OCI-LY1 (cell line): Measurements from ENCODE around the gene TROAP.

Experiments
- H2AFZ ChIP-seq: fragments of 200-600 bp; sonication (generic), shearing (Covaris generic); 2 replicates; pipeline ENCODE4 v1.6.0; 2014; ENCODE audit warnings: antibody characterized with exemption, mild to moderate bottlenecking, low read length
- H3F3A ChIP-seq: fragments of 200-600 bp; sonication (generic), shearing (Covaris generic); 2 replicates; pipeline ENCODE4 v1.6.0; 2014; ENCODE audit warnings: mild to moderate bottlenecking, antibody characterized with exemption, low read length, moderate library complexity; ENCODE audit not compliant: insufficient read depth
- H3K27ac ChIP-seq: fragments of 200-600 bp; sonication (generic); 2 replicates; pipeline ENCODE4 v1.5.1; 2014; ENCODE audit warnings: low read length, mixed run types, mild to moderate bottlenecking, low read depth; ENCODE audit not compliant: poor library complexity, severe bottlenecking
- H3K27me3 ChIP-seq: fragments of 200-600 bp; sonication (generic); 2 replicates; pipeline ENCODE4 v1.6.0; 2014; ENCODE audit warnings: antibody characterized with exemption, mild to moderate bottlenecking, low read length, moderate library complexity; ENCODE audit not compliant: insufficient read depth
- H3K36me3 ChIP-seq: fragments of 200-600 bp; sonication (generic); 2 replicates; pipeline ENCODE4 v1.6.1; 2014; ENCODE audit warnings: mild to moderate bottlenecking, antibody characterized with exemption, low read length, moderate library complexity, mixed read lengths; ENCODE audit not compliant: insufficient read depth
- H3K4me1 ChIP-seq: fragments of 200-600 bp; sonication (generic); 2 replicates; pipeline ENCODE4 v1.5.1; 2014; ENCODE audit warnings: mild to moderate bottlenecking, low read length, moderate library complexity; ENCODE audit not compliant: insufficient read depth, severe bottlenecking
- H3K4me2 ChIP-seq: fragments of 200-600 bp; sonication (generic), shearing (Covaris generic); 2 replicates; pipeline ENCODE4 v1.6.1; 2014; ENCODE audit warnings: low read length
- H3K4me3 ChIP-seq: fragments of 200-600 bp; sonication (generic); 2 replicates; pipeline ENCODE4 v1.5.1; 2014; ENCODE audit warnings: low read length, low read depth, mild to moderate bottlenecking, mixed read lengths; ENCODE audit not compliant: poor library complexity, severe bottlenecking
- H3K79me2 ChIP-seq: fragments of 200-600 bp; shearing (Covaris generic); 2 replicates; pipeline ENCODE4 v1.6.1; 2016; ENCODE audit warnings: mixed run types, low read length, mixed read lengths; ENCODE audit not compliant: insufficient read depth
- H3K9ac ChIP-seq: fragments of 200-600 bp; sonication (generic), shearing (Covaris generic); 2 replicates; pipeline ENCODE4 v1.6.1; 2014; ENCODE audit warnings: mild to moderate bottlenecking, low read length, mixed read lengths
- H3K9me2 ChIP-seq: fragments of 200-600 bp; sonication (generic), shearing (Covaris generic); 2 replicates; pipeline ENCODE4 v1.6.1; 2014; ENCODE audit warnings: low read depth, mild to moderate bottlenecking, low read length, mixed read lengths
- H3K9me3 ChIP-seq: fragments of 200-600 bp; shearing (Covaris generic); 2 replicates; pipeline ENCODE4 v1.6.1; 2014; ENCODE audit warnings: low read length, mixed read lengths
- H4K20me1 ChIP-seq: fragments of 200-600 bp; sonication (generic), shearing (Covaris generic); 2 replicates; pipeline ENCODE4 v1.6.0; 2016; ENCODE audit warnings: mild to moderate bottlenecking, low read length; ENCODE audit not compliant: insufficient read depth
- CTCF ChIP-seq: fragments of 200-600 bp; sonication (generic), shearing (Covaris generic); IDR thresholded peaks from 2 replicates; pipeline ENCODE4 v1.5.1; 2017; ENCODE audit warnings: mild to moderate bottlenecking, antibody characterized with exemption, low read length, moderate library complexity, mixed read lengths
- EZH2 ChIP-seq: fragments of 200-600 bp; sonication (generic), shearing (Covaris generic); IDR thresholded peaks from 2 replicates; pipeline ENCODE4 v1.8.0; 2017; ENCODE audit warnings: borderline replicate concordance, mixed run types, mild to moderate bottlenecking, antibody characterized with exemption, low read length, moderate library complexity, mixed read lengths

The TROAP gene

GRCh38 chr12:49327887-49328286 is 4.8 kb downstream of the TROAP start:
- H3K4me3 ChIP-seq = no peak overlapping the region
- no peak overlapping the region for H3K4me2 ChIP-seq
- H3K9me2 ChIP-seq = no peaks in the 10 kb centered on the region
- peaks cover 7% of the 10 kb centered on the region; the same call in 1 of the 2 replicates for H3K79me2 ChIP-seq
- H4K20me1 ChIP-seq = no peaks in the 10 kb centered on the region
- H3F3A ChIP-seq = no peaks in the 10 kb centered on the region
- peaks cover 77% of the 10 kb centered on the region for H3K36me3 ChIP-seq
- H3K27me3 ChIP-seq = no peaks in the 10 kb centered on the region
- H3K9me3 ChIP-seq = no peaks in the 10 kb centered on the region
- no peak overlapping the region for H3K9ac ChIP-seq
- TF ChIP-seq EZH2 (no peak), CTCF (no peak)
- H2AFZ ChIP-seq = no peak overlapping the region
- H3K4me1 ChIP-seq = peaks cover 10% of the 10 kb centered on the region
- H3K27ac ChIP-seq = no peak overlapping the region

- Histone ChIP-seq H3K79me2 (peaks cover 2% of the 10 kb centered on the region; the same call in 1 of the 2 replicates), H3K4me3 (no peak overlapping the region), H2AFZ (no peak overlapping the region), H3K4me1 (peaks cover 7% of the 10 kb centered on the region), H3K9me3 (no peaks in the 10 kb centered on the region), H3K36me3 (peaks cover 73% of the 10 kb centered on the region), H3K9ac (no peak overlapping the region), H3K9me2 (no peaks in the 10 kb centered on the region), H4K20me1 (no peaks in the 10 kb centered on the region), H3F3A (no peaks in the 10 kb centered on the region), H3K27ac (no peak overlapping the region), H3K27me3 (no peaks in the 10 kb centered on the region), H3K4me2 (no peak overlapping the region)
- TF ChIP-seq CTCF (no peak), EZH2 (no peak)
Measured at GRCh38 chr12:49328816-49329215, 5.8 kb downstream of the TROAP start.

- Histone ChIP-seq H3K4me1 (no peaks in the 10 kb centered on the region), H3F3A (no peaks in the 10 kb centered on the region), H3K4me2 (no peak overlapping the region), H3K27ac (no peak overlapping the region), H3K9me2 (no peaks in the 10 kb centered on the region), H3K27me3 (no peaks in the 10 kb centered on the region), H3K4me3 (no peak overlapping the region), H3K79me2 (no peaks in the 10 kb centered on the region), H2AFZ (no peak overlapping the region), H4K20me1 (no peaks in the 10 kb centered on the region), H3K36me3 (peaks cover 66% of the 10 kb centered on the region), H3K9ac (no peak overlapping the region), H3K9me3 (no peaks in the 10 kb centered on the region)
- TF ChIP-seq CTCF (no peak), EZH2 (no peak)
Measured at GRCh38 chr12:49330032-49330619, 7.1 kb downstream of the TROAP start.
